Esophagus (tissue), 2 donors: ENCODE data around the gene UNC5B. TPM values are rescaled to one million over a fixed set of nuclear protein-coding genes. Genes with fewer than 3 reads are reported as not detected.
A peak's percentile ranks its signal among the peaks of the same experiment; 100 is the strongest.

Experiments
- H3K27ac ChIP-seq, 2 donors: one replicate each; pipeline ENCODE4 v1.5.1; 2013; ENCODE audit warnings: low read depth in 2 of 2, mild to moderate bottlenecking in 2 of 2, inconsistent platforms in 1 of 2, low read length in 1 of 2, moderate library complexity in 1 of 2
- H3K27me3 ChIP-seq, 2 donors: one replicate each; pipeline ENCODE4 v1.6.1; 2013; ENCODE audit warnings: low read length in 2 of 2, control low read depth in 1 of 2, mild to moderate bottlenecking in 1 of 2; ENCODE audit not compliant: insufficient read depth in 2 of 2, control insufficient read depth in 1 of 2
- H3K36me3 ChIP-seq, 2 donors: one replicate each; pipeline ENCODE4 v1.6.1; 2013; ENCODE audit warnings: low read length in 1 of 2; ENCODE audit not compliant: control insufficient read depth in 2 of 2, insufficient read depth in 2 of 2
- H3K4me1 ChIP-seq, 2 donors: one replicate each; pipeline ENCODE4 v1.6.1; 2013; ENCODE audit warnings: low read length in 1 of 2; ENCODE audit not compliant: control insufficient read depth in 2 of 2, insufficient read depth in 2 of 2
- H3K4me3 ChIP-seq, 2 donors: one replicate each; pipeline ENCODE4 v1.5.1; 2013; ENCODE audit warnings: low read length in 2 of 2, mild to moderate bottlenecking in 2 of 2, low read depth in 1 of 2, moderate library complexity in 1 of 2
- H3K9me3 ChIP-seq, 2 donors: one replicate each; pipeline ENCODE4 v1.6.1; 2013; ENCODE audit warnings: mild to moderate bottlenecking in 2 of 2, low read depth in 1 of 2, low read length in 1 of 2, moderate library complexity in 1 of 2; ENCODE audit not compliant: control insufficient read depth in 2 of 2, insufficient read depth in 1 of 2
- WGBS, 2 donors: extraction: QIAGEN DNeasy Blood & Tissue Kit; methylation state at CpG; one replicate each; pipeline ENCODE4 v1.1.7; 2013; 5-methylcytosine and 5-hydroxymethylcytosine counted together
- polyA plus RNA-seq, 2 donors: library from polyadenylated mRNA; stranded (reverse); fragments of 200-250 nt; gene quantifications; one replicate each; pipeline ENCODE4 v1.2.3, GENCODE V29; 2013
- donor health status: healthy with polysubstance abuse.
- donor health status: Bipolar disorder and iron deficiency.

Gene UNC5B
- polyA plus RNA-seq, 2 donors, result 7.6 to 12.2 TPM

DNA sequence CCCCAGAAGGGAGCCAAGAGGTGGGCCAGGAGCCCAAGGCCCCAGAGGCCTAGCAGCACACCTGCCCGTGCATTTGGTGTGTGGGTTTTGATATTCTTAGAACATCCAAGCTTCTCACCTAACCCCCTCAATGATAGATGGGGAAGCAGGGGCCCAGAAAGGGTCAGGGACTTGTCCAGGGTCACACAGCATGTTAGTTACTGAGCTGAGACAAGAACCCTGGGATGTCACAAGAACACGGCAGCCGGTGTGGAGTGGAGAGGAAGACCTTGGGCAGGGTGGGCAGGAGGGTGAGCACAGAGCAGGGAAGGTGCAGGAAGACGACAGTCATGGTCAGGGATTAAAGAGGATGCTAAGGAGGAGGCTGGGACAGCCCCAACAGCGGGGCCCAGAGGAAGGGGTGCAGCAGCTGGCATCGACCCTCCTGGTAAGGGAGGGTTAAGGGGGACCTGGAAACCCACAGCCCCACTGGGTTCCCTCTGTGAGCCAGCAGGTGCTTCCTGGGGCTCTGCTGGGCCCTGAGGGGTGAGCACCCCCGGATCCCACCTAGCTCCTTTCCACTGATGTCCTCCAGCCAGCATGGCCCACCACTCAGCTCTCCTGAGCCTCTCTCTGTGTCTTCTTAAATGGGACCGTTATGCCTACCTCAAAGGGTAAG lies 44.4 kb downstream of the UNC5B start:
- 69 to 70% methylated on average over 8 of the region's 8 CpGs for WGBS, 2 donors
- Histone ChIP-seq H3K4me3 (no peak overlapping the region), H3K9me3 (no peaks in the 10 kb centered on the region), H3K27ac (peak overlapping the region; percentile 81 to 91), H3K4me1 (peaks cover 2 to 40% of the 10 kb centered on the region in 2 donors), H3K36me3 (no peaks in the 10 kb centered on the region), H3K27me3 (no peaks in the 10 kb centered on the region)

DNA sequence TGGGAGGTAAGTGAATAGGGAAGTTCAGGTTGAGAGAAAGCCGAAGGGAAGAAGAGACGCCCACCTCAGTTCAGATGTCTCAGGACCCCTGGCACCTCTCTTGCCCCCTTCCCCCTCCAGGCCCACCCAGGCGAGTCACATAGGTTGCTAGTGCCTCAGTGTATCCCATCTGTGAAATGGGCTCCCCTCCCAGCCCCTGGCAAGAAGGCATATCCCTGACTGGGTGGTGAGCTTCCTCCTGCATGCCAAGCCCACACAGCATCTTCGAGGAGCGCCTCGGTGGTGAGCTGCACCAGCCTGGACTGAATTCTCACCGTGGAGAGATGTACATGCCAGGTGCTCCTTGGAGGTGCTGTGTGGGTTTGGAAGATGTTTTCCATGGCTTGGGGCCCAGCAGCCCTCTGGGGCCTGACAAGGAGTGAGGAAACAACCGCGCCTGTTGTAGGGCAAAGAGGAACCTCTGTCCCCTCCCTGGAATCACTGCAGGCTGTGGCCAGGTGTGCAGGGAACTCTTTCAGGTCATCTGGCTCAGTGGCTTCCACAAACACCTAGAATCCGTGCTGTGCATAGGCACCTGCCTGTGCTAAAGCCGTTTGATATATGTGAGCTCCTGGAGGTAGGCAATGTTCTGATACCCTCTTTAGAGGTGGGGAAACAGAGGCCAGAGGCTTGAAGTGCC lies 45.1 kb downstream of the UNC5B start:
- no peaks in the 10 kb centered on the region for H3K9me3 ChIP-seq
- no peaks in the 10 kb centered on the region for H3K36me3 ChIP-seq
- H3K27me3 ChIP-seq, result no peaks in the 10 kb centered on the region
- H3K4me3 ChIP-seq, result no peak overlapping the region
- no peak overlapping the region for H3K27ac ChIP-seq
- peaks cover 2 to 37% of the 10 kb centered on the region in 2 donors for H3K4me1 ChIP-seq
- 63 to 72% methylated on average over 11 of the region's 11 CpGs for WGBS, 2 donors

DNA sequence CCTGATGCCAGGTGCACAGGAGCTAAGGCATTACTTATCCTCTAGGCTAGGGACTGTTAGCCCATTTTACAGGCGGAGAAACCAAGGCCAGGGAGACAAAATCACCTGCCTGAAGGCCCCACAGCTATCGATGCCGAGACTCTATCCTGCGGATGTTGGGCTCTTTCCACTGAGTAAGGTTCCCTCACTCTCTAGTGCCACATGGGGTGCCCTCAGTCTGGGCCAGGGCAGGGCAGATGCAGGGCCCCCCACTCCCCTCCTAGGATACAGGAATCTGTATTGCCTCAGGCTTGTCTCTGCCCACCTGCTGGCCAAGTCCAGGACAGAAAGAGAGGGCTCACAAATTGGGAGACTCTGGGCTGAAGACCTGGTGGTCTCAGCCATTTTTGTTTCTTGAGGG lies 45.7 kb downstream of the UNC5B start:
- Histone ChIP-seq H3K4me3 (no peak overlapping the region), H3K36me3 (no peaks in the 10 kb centered on the region), H3K4me1 (peaks cover 2 to 32% of the 10 kb centered on the region in 2 donors), H3K27ac (no peak overlapping the region), H3K9me3 (no peaks in the 10 kb centered on the region), H3K27me3 (no peaks in the 10 kb centered on the region)
- WGBS, 2 donors, result 96% methylated on average over 4 of the region's 4 CpGs

DNA sequence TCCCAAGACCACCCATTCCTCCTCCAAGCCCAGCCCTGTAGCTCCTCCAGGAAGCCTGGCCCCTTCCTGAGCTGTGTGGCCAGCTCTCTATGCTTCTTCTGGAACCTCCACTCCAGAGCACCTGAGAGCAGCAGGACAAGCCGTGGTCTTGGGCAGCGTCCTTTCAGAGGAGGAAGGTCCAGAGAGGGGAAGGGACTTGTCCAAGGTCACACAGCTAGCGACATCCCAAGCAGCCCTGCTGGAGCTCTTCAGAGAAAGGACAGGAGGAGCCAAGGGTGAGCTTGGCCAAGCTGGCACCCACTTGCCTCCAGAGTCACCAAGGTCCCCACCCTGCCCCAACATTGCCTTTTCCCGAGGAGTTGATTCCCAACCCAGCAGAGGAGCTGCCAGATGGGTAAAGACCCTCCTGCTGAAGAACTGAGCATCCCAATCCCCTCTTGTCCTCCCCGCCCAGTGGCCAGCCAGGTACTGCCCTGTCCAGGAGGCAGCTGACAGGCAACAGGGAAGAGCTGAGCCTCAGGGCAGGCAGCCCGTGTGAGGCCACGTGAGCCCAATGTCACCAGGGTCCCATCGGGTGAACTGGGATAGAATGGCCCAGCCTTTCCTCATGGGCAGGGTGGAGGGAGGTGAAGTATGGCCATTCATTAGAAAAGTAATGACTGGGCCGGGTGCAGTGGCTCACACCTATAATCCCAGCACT lies 46.2 kb downstream of the UNC5B start:
- H3K4me3 ChIP-seq, result no peak overlapping the region
- H3K9me3 ChIP-seq, result no peaks in the 10 kb centered on the region
- WGBS, 2 donors, result 83 to 85% methylated on average over 9 of the region's 9 CpGs
- H3K27me3 ChIP-seq, result no peaks in the 10 kb centered on the region
- no peaks in the 10 kb centered on the region for H3K36me3 ChIP-seq
- peaks cover 2 to 28% of the 10 kb centered on the region in 2 donors for H3K4me1 ChIP-seq
- no peak overlapping the region for H3K27ac ChIP-seq

- H3K4me1 ChIP-seq, result peaks cover 2 to 29% of the 10 kb centered on the region in 2 donors
- no peaks in the 10 kb centered on the region for H3K27me3 ChIP-seq
Measured at GRCh38 chr10:71259282-71259681, 46.9 kb downstream of the UNC5B start.

GRCh38 chr10:71259815-71260501 lies 47.6 kb downstream of the UNC5B start:
- Histone ChIP-seq H3K4me1 (peaks cover 2 to 29% of the 10 kb centered on the region in 2 donors), H3K36me3 (no peaks in the 10 kb centered on the region), H3K9me3 (no peaks in the 10 kb centered on the region), H3K4me3 (no peak overlapping the region), H3K27ac (peak overlapping the region; percentile 74 to 77), H3K27me3 (no peaks in the 10 kb centered on the region)
- WGBS, 2 donors, result 37 to 50% methylated on average over 13 of the region's 13 CpGs

More at GRCh38 chr10:71259282-71259681, 46.9 kb downstream of the UNC5B start:
- 88 to 91% methylated on average over 7 of the region's 7 CpGs for WGBS, 2 donors
- H3K4me3 ChIP-seq, result no peak overlapping the region
- no peaks in the 10 kb centered on the region for H3K9me3 ChIP-seq
- H3K27ac ChIP-seq, result peak overlapping the region in 1 of 2 donors; percentile 77
- no peaks in the 10 kb centered on the region for H3K36me3 ChIP-seq

- peak overlapping the region; percentile 74 to 77 for H3K27ac ChIP-seq
- H3K9me3 ChIP-seq, result no peaks in the 10 kb centered on the region
- no peak overlapping the region for H3K4me3 ChIP-seq
- no peaks in the 10 kb centered on the region for H3K27me3 ChIP-seq
- whole genome bisulfite sequencing, 2 donors, result 54 to 80% methylated on average over 13 of the region's 13 CpGs
- no peaks in the 10 kb centered on the region for H3K36me3 ChIP-seq
- peaks cover 2 to 29% of the 10 kb centered on the region in 2 donors for H3K4me1 ChIP-seq
Measured at GRCh38 chr10:71260622-71261325, 48.4 kb downstream of the UNC5B start.

- no peak overlapping the region for H3K27ac ChIP-seq
- peaks cover 0 to 24% of the 10 kb centered on the region in 2 donors for H3K4me1 ChIP-seq
Measured at GRCh38 chr10:71262027-71262426, 49.7 kb downstream of the UNC5B start.

GRCh38 chr10:71262817-71263216 lies 50.4 kb downstream of the UNC5B start:
- Histone ChIP-seq H3K4me1 (peaks cover 0 to 24% of the 10 kb centered on the region in 2 donors), H3K27me3 (no peaks in the 10 kb centered on the region), H3K36me3 (no peaks in the 10 kb centered on the region), H3K27ac (no peak overlapping the region), H3K4me3 (no peak overlapping the region), H3K9me3 (no peaks in the 10 kb centered on the region)
- WGBS, 2 donors, result 76 to 80% methylated on average over 5 of the region's 5 CpGs

More at GRCh38 chr10:71262027-71262426, 49.7 kb downstream of the UNC5B start:
- WGBS, 2 donors, result 83 to 90% methylated on average over 8 of the region's 8 CpGs
- H3K9me3 ChIP-seq, result no peaks in the 10 kb centered on the region
- H3K27me3 ChIP-seq, result no peaks in the 10 kb centered on the region
- H3K4me3 ChIP-seq, result no peak overlapping the region
- no peaks in the 10 kb centered on the region for H3K36me3 ChIP-seq
